ENCODE measurements around the gene FOXI2. TPM values are rescaled to one million over a fixed set of nuclear protein-coding genes. Genes with fewer than 3 reads are reported as not detected.

The FOXI2 gene
- total RNA-seq, 1 experiment from 2014 or later = not detected

DNA sequence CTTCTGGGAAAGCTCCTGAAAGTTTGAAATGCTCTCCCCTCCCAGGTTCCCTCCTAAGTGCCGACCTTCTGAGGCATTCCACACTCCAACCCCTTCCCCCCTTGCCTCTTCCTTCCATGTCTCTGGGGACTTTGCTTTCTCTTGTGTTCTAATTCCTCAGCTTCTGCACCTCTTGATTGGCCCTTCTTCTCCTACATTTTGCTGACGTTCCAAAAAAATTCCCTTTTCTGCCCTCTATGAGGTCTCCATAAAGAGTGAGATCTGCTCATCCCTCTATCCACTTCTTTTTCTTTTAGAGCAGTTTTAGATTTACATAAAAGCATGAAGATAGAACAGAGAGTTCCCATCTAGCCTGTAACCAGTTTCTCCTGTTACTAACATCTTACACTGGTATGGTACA is 22.3 kb downstream of the FOXI2 start:
- ChIA-PET POLR2A (no interaction called here), CTCF (interaction anchor here (1.1 to 1.5 kb wide), 2 partner anchors 8 to 95 kb away, joined by 3 to 5 read pairs; no protein-coding TSS in a partner anchor), RAD21 (ENCODE audit: low non-redundant PET in 1 of 2, low total read pairs in 2 of 2, uncharacterized antibody in 2 of 2, unreplicated experiment in 2 of 2) (no interaction called here)
- Histone ChIP-seq H3K4me1 (ENCODE audit: control insufficient read depth in 1 of 2, insufficient read depth in 2 of 2, low read length in 2 of 2) (no peaks in the 10 kb centered on the region), H3K4me2 (ENCODE audit: low read length) (no peak overlapping the region), H3K27me3 (ENCODE audit: insufficient read depth, low read length) (peaks cover 37% of the 10 kb centered on the region), H2AFZ (ENCODE audit: low read depth, low read length, poor library complexity, severe bottlenecking) (no peak overlapping the region), H3K9me3 (ENCODE audit: control insufficient read depth in 1 of 2, insufficient read depth in 1 of 2, low read depth in 1 of 2, low read length in 2 of 2) (no peaks in the 10 kb centered on the region), H4K20me1 (ENCODE audit: insufficient read depth) (no peaks in the 10 kb centered on the region), H3K9ac (ENCODE audit: low read length) (no peak overlapping the region), H3K9me2 (ENCODE audit: insufficient read depth) (no peaks in the 10 kb centered on the region), H3K79me2 (ENCODE audit: insufficient read depth, low read length) (no peaks in the 10 kb centered on the region), H3K27ac (ENCODE audit: low read depth, low read length) (no peak overlapping the region), H3K36me3 (ENCODE audit: control insufficient read depth in 1 of 2, insufficient read depth in 2 of 2, low read length in 2 of 2) (no peaks in the 10 kb centered on the region), H3K4me3 (replicated peaks in 1 of 2; ENCODE audit: low read depth in 1 of 2, low read length in 2 of 2) (no peak overlapping the region)
- TF ChIP-seq CTCF (IDR thresholded peaks at IDR 0.05 in 2 of 3, conservative IDR thresholded peaks at IDR 0.05 in 1 of 3; ENCODE audit: borderline replicate concordance in 1 of 3, insufficient read depth in 1 of 3, low read depth in 2 of 3, low read length in 2 of 3) (no peak), TCF7L2 (IDR thresholded peaks at IDR 0.05; ENCODE audit: borderline replicate concordance, extremely low read depth, insufficient read depth, insufficient read length) (no peak), CEBPB (IDR thresholded peaks at IDR 0.05; ENCODE audit: low read depth) (no peak), POLR2A (IDR thresholded peaks at IDR 0.05; ENCODE audit: borderline replicate concordance, extremely low read depth, insufficient read depth, insufficient read length) (no peak), ZFX (IDR thresholded peaks at IDR 0.05) (no peak), ELF1 (IDR thresholded peaks at IDR 0.05; ENCODE audit: borderline replicate concordance, low read depth) (no peak), EZH2 (IDR thresholded peaks at IDR 0.05) (no peak), SP1 (IDR thresholded peaks at IDR 0.05; ENCODE audit: low read depth) (no peak)
- TF ChIP-seq, protein P1, sequence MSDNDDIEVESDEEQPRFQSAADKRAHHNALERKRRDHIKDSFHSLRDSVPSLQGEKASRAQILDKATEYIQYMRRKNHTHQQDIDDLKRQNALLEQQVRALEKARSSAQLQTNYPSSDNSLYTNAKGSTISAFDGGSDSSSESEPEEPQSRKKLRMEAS (IDR thresholded peaks at IDR 0.05) = no peak
- intact Hi-C loops (cut with micrococcal nuclease) = no loop called here
- no peak for ATAC-seq
- no peak for DNase-seq (ENCODE audit: low read depth, low spot score)
- no TSS peak for BruUV-seq (replicated peaks)

DNA sequence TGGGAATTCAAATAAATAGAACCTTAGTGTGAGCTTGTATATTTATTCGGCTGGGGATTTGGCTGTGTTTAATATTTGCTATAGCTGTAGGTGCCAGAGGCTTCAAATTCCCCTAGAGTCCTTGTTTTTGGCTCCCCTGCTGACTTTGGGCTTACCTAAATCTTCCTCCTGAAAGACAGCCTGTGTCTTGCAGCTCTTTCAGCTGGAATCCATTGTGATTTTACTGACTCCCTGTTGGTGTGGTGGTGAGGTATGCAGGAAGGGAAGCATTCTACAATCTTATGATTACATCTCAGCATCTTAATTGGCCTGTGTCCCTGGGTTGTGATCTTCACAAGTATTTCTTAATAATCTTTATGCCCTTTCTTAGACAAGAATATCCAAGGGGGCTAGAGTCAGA is 25.9 kb downstream of the FOXI2 start:
- H3K4me1 ChIP-seq (ENCODE audit: control insufficient read depth in 1 of 2, insufficient read depth in 2 of 2, low read length in 2 of 2) = no peaks in the 10 kb centered on the region
- intact Hi-C loops (cut with micrococcal nuclease) = no loop called here
- no peaks in the 10 kb centered on the region for H3K9me3 ChIP-seq (ENCODE audit: control insufficient read depth in 1 of 2, insufficient read depth in 1 of 2, low read depth in 1 of 2, low read length in 2 of 2)
- no peak overlapping the region for H3K4me2 ChIP-seq (ENCODE audit: low read length)
- H4K20me1 ChIP-seq (ENCODE audit: insufficient read depth) = no peaks in the 10 kb centered on the region
- H2AFZ ChIP-seq (ENCODE audit: low read depth, low read length, poor library complexity, severe bottlenecking) = no peak overlapping the region
- H3K4me3 ChIP-seq (replicated peaks in 1 of 2; ENCODE audit: low read depth in 1 of 2, low read length in 2 of 2) = no peak overlapping the region
- CTCF ChIA-PET = no interaction called here
- BruUV-seq (replicated peaks) = no TSS peak
- H3K9ac ChIP-seq (ENCODE audit: low read length) = no peak overlapping the region
- no peaks in the 10 kb centered on the region for H3K79me2 ChIP-seq (ENCODE audit: insufficient read depth, low read length)
- no peaks in the 10 kb centered on the region for H3K9me2 ChIP-seq (ENCODE audit: insufficient read depth)
- H3K27ac ChIP-seq (ENCODE audit: low read depth, low read length) = no peak overlapping the region
- DNase-seq (ENCODE audit: low read depth, low spot score) (no peak), ATAC-seq (no peak)
- H3K36me3 ChIP-seq (ENCODE audit: control insufficient read depth in 1 of 2, insufficient read depth in 2 of 2, low read length in 2 of 2) = no peaks in the 10 kb centered on the region
- peaks cover 58% of the 10 kb centered on the region for H3K27me3 ChIP-seq (ENCODE audit: insufficient read depth, low read length)
- RAD21 ChIA-PET (ENCODE audit: low non-redundant PET in 1 of 2, low total read pairs in 2 of 2, uncharacterized antibody in 2 of 2, unreplicated experiment in 2 of 2) = no interaction called here
- POLR2A ChIA-PET = no interaction called here
- TF ChIP-seq CTCF (IDR thresholded peaks at IDR 0.05 in 2 of 3, conservative IDR thresholded peaks at IDR 0.05 in 1 of 3; ENCODE audit: borderline replicate concordance in 1 of 3, insufficient read depth in 1 of 3, low read depth in 2 of 3, low read length in 2 of 3) (no peak), CEBPB (IDR thresholded peaks at IDR 0.05; ENCODE audit: low read depth) (no peak), ZNF274 (IDR thresholded peaks at IDR 0.05; ENCODE audit: low read depth, low read length) (no peak), TCF7L2 (IDR thresholded peaks at IDR 0.05; ENCODE audit: borderline replicate concordance, extremely low read depth, insufficient read depth, insufficient read length) (no peak), RAD21 (IDR thresholded peaks at IDR 0.05; ENCODE audit: low read depth) (no peak), CBX3 (IDR thresholded peaks at IDR 0.05; ENCODE audit: low read depth) (no peak), ZFX (IDR thresholded peaks at IDR 0.05) (no peak), JUND (IDR thresholded peaks at IDR 0.05) (no peak), EGR1 (IDR thresholded peaks at IDR 0.05; ENCODE audit: low read depth) (no peak), POLR2A (IDR thresholded peaks at IDR 0.05; ENCODE audit: borderline replicate concordance, extremely low read depth, insufficient read depth, insufficient read length) (no peak)
